KOPT-K1 (cell line): Measurements from ENCODE around the gene FARP2.
A peak's percentile ranks its signal among the peaks of the same experiment; 100 is the strongest.
"Not testable (repeated sequence)": the region's sequence is repeated elsewhere in the genome, so short reads cannot be mapped to it uniquely, and the experiment has no call there.

Experiments
- H3K27ac ChIP-seq: fragments of 200-600 bp; sonication (generic); 2 replicates; pipeline ENCODE4 v1.5.1; 2016; ENCODE audit warnings: antibody characterized with exemption, mild to moderate bottlenecking, low read depth, low read length; ENCODE audit not compliant: poor library complexity, severe bottlenecking
- H3K36me3 ChIP-seq: fragments of 200-600 bp; sonication (generic); 2 replicates; pipeline ENCODE4 v1.5.1; 2017; ENCODE audit warnings: antibody characterized with exemption, mild to moderate bottlenecking, low read length, moderate library complexity; ENCODE audit not compliant: insufficient read depth
- H3K9me3 ChIP-seq: fragments of 200-600 bp; sonication (generic); 2 replicates; pipeline ENCODE4 v1.5.1; 2017; ENCODE audit warnings: antibody characterized with exemption, low read length, mild to moderate bottlenecking; ENCODE audit not compliant: insufficient read depth, poor library complexity, severe bottlenecking

The FARP2 gene

DNA sequence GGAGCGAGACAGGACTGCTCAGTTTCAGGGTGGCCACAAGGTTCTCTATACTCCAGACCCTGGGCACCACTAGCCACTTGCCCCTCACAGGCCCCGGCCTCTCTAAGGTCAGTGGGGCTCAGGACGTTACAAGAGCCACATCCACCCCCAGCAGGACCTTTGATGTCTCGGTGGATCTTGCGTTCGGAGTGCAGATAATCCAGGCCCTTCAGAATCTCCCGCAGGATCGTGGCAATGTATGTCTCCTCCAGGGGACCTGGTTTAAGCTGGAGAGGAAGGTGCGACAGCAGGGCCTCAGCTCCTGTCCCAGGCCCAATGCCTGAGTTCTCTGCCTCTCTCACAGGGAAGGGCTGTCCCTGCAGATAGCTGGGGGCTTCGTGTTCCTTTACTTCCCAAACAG lies 143.9 kb downstream of the FARP2 start:
- Histone ChIP-seq H3K9me3 (no peaks in the 10 kb centered on the region), H3K27ac (no peak overlapping the region), H3K36me3 (peaks cover 72% of the 10 kb centered on the region)

DNA sequence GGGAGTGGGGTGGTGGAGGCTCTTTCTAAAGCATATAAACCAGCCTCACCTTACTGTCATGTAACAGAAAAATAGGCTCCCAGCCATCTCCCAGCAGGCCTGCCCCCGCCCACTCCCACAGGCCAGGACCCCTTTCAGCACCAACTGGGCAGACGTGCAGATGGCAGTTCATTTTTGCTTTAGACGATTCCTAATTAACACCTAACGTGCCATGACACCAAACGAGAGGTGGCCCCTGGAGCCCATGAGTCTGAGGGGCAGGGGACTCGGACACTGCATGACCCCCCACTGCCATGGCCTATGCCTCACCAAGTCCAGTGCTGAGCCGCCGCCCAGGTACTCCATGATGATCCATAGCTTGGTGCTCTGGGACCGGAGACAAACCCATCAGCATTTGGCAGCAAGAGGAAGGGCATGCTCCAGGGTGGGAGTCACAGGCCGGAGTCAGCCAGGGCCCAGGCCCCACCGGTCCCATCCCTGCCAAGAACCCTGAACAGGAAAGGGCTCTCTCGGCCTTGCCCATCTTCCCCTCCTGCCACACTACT lies 144.4 kb downstream of the FARP2 start:
- Histone ChIP-seq H3K27ac (no peak overlapping the region), H3K9me3 (no peaks in the 10 kb centered on the region), H3K36me3 (peaks cover 68% of the 10 kb centered on the region)

DNA sequence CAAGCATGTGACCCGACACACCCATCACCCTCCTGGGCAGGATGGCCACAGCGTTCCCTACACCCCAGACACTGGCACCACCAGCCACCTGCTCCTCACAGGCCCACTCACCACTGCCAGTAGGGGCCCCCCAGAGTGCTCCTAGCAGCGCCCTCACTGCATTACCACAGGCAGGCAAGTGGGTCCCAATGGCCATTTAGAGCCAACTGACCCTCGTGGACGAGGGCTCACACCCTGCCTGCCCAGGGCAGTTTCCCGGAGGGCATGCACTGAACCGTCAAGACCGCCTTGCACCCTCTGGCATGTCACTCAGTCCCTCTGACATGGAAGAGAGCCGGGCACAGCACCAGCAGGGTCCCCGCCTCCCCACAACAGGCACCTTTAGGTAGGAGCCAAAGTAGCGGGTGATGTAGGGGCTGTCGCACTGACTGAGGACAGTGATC lies 145.0 kb downstream of the FARP2 start:
- H3K36me3 ChIP-seq = peaks cover 61% of the 10 kb centered on the region

DNA sequence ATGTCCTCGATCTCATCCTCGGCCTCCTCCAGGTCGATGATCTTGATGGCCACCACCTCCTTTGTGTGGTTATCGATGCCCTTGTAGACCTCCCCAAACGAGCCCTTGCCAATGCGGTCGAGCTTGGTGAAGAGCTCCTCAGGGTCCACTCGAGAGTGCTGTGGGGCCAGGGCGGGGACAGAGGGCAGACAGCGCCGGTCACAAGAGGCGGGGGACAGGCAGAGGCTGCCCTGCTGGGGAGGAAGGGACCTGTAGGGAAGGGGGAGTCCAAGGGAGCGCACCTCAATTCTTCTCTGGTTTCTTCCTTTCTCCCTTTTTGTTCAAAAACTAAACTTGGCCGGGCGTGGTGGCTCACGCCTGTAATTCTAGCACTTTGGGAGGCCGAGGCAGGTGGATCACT lies 145.5 kb downstream of the FARP2 start:
- H3K9me3 ChIP-seq = no peaks in the 10 kb centered on the region
- peaks cover 57% of the 10 kb centered on the region for H3K36me3 ChIP-seq
- no peak overlapping the region for H3K27ac ChIP-seq

More for the DNA sequence above, 145.0 kb downstream of the FARP2 start:
- H3K9me3 ChIP-seq = no peaks in the 10 kb centered on the region
- no peak overlapping the region for H3K27ac ChIP-seq

DNA sequence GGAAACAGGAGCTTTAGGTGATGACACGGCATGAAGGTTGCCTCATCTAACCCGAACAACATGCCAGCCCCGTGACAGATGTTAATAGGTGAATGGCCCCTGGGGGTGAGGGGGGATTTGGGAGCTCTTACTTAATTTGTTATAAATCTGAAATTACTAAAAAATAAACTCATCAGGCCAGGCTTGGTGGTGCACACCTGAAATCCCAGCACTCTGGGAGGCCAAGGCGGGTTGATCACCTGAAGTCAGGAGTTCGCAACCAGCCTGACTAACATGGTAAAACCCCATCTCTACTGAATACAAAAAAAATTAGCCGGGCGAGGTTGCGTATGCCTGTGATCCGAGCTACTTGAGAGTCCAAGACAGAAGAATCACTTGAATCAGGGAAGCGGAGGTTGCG lies 146.2 kb downstream of the FARP2 start:
- H3K27ac ChIP-seq = no peak overlapping the region
- H3K36me3 ChIP-seq = peaks cover 50% of the 10 kb centered on the region

DNA sequence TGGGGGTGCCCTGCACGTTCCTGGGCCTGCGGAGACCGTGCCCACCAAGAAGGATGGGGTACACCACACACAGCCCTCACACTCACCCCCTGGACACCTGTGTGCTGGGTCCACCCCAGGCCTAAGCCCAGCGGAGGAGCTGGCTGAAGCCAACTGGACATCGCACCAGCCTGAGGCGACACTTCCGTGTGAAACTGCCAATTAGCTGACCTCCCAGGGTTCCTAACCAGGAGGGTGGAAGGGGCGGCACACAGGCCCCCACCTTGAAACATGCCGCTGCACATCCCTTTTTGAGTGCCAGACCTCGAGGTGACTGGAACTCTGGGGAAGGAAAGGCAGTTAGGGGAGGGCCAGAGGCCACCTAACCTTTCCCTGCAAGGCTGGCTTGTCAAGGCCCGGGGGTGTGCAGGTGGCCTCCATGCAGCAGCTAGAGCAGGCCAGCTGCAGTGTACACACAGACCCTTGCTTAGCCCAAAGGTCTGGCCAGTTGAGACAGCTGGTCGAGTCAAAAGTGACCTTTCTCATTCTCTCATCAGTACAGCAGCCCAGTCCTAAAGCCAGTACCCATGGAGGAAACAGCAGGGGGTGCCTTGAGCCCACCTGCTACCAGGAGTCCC lies 147.8 kb downstream of the FARP2 start:
- Histone ChIP-seq H3K9me3 (no peaks in the 10 kb centered on the region), H3K27ac (no peak overlapping the region), H3K36me3 (peaks cover 34% of the 10 kb centered on the region)

More for the DNA sequence above, 146.2 kb downstream of the FARP2 start:
- no peaks in the 10 kb centered on the region for H3K9me3 ChIP-seq

DNA sequence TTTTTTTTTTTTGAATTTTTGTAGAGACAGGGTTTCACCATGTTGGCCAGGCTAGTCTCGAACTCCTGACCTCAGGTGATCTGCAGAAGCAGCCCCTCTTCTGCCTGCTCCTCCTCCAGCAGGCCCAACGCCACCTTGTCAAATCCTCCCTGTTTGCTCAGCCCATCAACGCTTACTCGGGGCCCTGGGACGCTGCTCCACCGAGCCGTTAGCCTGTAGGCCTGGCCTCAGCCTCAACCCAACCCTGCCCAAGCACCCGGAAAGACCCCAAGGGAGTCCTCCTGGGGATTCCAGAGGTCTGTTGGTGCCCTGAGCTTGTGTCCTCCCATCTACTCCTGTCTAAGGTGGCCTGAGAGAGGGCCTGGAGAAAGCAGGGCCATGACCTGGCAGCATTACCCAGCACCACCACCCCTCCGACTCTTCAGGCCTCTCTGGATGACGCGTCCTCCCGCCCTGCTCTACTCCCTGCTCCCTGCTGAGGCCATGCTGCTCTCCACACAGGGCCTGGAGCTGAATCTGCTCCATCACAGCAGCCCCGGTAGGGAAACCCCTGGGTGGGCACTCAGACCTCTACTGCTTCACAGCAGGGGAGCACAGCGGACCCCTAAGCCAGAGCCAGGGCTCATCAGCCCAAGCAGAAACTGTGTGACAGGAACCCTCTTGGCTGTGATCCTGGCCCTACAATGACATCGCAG lies 149.1 kb downstream of the FARP2 start:
- Histone ChIP-seq H3K9me3 (no peaks in the 10 kb centered on the region), H3K36me3 (peaks cover 21% of the 10 kb centered on the region), H3K27ac (no peak overlapping the region)

DNA sequence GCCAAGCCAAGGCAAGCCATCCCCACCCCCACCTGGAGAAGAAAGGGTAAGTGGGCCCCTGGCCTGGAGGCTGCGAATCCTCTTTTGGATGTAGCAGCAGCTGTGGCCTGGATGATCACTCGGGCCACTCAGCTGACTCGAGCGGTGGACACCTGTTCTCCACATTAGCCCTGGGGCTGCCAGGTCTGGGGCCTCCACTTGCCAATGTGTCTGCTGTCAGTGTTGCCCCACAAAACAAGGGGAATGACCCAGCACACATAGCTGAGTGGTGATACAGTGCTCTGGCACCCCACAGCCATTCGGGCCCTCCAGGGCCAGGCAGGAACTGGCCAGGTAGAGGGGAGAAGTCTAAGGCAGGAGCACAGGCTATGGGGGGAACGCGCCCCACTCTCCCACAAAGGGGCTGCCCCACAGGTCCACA lies 149.7 kb downstream of the FARP2 start:
- Histone ChIP-seq H3K9me3 (no peaks in the 10 kb centered on the region), H3K36me3 (peaks cover 15% of the 10 kb centered on the region), H3K27ac (no peak overlapping the region)

DNA sequence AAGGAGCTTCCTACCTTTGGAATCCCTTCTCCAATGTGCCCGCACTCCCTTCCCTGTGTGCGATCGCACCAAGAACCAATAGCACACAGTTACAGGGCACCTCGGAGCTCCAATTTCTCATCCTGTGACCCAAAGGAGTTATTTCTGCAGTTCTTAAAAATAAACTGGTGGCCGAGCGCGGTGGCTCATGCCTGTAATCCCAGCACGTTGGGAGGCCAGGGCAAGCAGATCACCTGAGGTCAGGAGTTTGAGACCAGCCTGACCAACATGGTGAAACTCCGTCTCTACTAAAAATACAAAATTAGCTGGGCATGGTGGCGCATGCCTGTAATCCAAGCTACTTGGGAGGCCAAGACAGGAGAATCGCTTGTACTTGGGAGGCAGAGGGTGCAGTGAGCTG lies 150.2 kb downstream of the FARP2 start:
- not testable (repeated sequence) for H3K36me3 ChIP-seq, H3K27ac ChIP-seq, H3K9me3 ChIP-seq

DNA sequence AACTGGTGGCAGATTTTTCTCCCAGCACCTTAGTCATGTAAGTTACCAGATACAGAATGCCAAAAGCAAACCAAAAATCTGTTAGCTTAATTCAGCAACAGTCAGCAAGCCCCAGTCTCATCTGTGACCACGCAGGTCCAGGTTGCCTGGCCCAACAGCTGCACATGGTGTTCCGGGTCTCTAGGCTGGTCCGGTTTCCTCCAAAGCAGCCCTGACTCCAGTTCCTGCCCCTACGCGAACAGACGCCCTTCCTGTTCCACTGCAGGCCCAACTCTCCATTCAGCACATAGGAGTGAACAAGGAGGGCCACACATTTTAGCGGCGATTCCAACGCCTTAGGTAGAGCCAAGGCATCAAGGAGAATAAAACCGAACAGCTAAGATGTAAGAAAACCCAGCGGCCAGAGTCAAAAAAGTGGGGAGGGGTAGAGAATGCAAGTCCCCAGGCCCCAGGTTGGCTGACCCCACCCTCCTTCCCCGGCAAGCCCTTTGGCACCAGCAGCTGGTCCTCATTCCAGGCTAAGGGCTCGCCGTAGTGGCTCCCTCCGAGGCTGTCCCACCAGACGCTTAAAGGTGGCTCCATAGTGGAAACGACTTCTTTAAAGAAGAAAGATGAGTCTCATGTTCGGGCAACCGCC lies 150.8 kb downstream of the FARP2 start:
- no peak overlapping the region for H3K27ac ChIP-seq
- peaks cover 7% of the 10 kb centered on the region for H3K36me3 ChIP-seq
- H3K9me3 ChIP-seq = no peaks in the 10 kb centered on the region

DNA sequence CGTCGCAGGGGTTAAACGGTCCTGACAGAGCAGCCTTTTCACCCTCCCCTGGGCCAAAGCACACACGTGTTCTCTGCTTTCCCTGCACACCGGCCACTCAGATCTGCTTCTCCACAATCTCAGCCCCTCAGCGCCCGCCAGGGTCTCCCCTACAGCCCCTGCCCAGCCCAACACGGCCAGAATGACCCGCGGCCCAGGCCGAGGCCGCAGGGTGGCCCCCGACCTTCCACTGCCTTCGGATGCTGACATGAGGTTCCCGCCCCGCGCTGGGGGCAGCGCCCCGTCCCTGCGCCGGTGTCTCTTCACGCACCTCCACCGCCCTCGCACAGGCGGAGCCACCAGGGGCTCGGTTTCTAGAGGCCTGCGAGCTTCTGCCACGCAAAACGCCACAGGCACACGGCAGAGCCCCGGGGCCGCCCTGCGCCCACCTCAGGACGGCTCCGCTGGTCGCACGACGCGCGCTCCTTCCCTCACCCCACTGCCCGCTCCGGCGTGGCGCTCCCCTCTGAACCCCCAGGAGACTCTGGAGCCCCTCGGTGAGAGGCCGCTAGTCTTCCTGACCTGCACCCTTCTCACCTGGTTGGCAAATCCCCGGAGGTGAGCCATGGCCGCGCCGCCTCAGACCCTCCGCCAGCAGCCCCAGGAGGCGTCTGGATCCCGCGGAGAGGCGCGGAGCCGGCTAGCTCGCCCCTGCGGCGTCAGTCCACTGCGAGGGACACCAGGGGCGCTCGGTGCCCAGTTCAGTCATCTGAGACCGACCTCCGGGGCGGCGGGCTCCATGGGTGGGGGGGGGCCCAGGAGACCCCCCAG lies 151.6 kb downstream of the FARP2 start:
- Histone ChIP-seq H3K36me3 (peaks cover 7% of the 10 kb centered on the region), H3K9me3 (no peaks in the 10 kb centered on the region), H3K27ac (peak overlapping the region; percentile 84)

DNA sequence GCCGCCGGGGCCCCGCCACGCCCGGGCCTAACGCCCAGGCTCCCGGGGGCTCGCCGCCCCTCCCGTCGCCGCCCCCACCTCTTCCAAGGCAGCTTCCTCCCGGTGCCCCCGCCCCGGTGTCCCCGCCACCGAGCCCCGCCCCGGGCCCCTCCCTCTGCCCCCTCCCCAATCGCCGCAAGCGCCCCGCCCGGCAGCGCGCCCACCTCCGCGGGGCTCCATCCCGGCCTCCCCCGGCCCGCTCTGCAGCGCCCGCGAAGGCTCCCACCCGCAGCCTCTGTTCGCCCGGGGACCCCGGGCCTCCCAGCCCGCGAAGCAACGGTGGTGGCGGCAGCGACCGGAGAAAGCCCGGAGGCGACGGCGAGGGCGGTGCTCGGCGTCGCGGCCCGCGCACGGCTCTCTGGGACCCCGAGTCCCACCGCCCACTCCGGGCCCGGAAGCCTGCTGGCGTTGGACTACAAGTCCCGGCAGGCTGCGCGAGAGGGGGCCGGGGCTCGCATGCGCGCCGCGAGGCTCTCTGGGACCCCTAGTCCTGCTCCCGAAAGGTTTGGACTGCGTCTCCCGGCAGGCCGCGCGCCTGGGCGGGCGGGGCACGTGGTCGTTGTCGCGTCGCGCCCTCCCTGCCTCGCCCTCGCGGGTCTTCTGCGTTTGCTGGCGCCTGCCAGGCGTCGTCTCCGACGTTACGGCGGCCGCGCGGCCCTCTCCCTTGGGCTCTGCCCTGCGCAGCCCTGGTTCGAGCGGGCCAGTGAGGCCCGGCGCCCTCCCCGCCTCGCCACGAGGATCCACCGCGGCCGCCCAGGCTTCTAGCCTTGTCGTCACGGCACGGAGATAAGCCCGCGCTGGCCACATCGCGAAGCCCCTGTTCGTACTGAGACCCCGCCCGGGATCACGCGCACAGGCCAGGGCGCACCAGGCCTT lies 152.4 kb downstream of the FARP2 start, which contains the start of gene STK25:
Gene STK25 (minus strand): TSS at position 345 of the 915 bp plus-strand sequence. CDS start 549 bp downstream, outside the sequence.
- peaks cover 7% of the 10 kb centered on the region for H3K36me3 ChIP-seq
- H3K9me3 ChIP-seq = no peaks in the 10 kb centered on the region
- peak within 1 kb of the TSS; percentile 84 for H3K27ac ChIP-seq

DNA sequence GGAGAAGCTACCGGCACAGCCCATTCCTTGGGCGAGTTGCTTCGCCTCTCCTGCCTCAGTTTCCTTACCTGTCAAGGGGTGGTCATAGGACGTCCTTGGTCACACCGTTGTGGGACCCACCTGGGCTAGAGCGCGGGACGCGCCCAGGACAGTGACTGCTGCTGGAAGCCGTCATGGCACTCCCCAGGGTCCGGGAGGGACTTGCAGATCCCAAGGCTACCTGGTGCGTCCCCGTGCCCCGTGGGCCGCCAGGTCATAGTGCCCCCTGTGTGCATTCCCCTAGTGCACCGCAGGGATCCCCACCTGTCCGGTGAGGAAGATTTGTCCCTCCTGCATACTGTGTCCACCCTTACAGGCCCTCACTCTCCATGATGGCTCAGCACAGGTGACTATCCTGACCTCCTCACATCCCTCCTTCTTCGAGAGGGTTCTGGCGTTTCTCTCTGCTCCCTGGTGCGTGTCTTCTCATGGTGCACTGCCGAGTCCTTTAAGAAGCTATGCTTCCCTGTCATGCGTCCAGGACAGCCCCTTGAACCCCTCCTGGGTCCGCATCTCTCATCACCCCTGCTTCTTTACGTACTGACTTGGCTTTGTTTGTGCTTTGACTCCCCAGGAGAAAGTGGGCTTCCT lies 153.2 kb downstream of the FARP2 start:
- H3K9me3 ChIP-seq = no peaks in the 10 kb centered on the region
- peaks cover 1% of the 10 kb centered on the region for H3K36me3 ChIP-seq
- H3K27ac ChIP-seq = peak overlapping the region; percentile 84
